GM12878 (cell line): ENCODE results near the gene DCAF8. TPM values are rescaled to one million over a fixed set of nuclear protein-coding genes. Genes with fewer than 3 reads are reported as not detected.

Experiments used
- ATAC-seq: fragments of 200-7000 bp; cut with Tn5 transposase; 3 replicates; pipeline ENCODE4 v1.9.1; 2020; ENCODE audit warnings: mild to moderate bottlenecking, moderate library complexity
- BruUV-seq: library from RNA; stranded (reverse); fragments of 400-500 nt; replicated peaks from 2 replicates; lab custom pipeline; 2021; lab: Mats Ljungman, UMichigan
- CTCF ChIA-PET: fragments of 300-600 bp; sonication (Branson Sonifier 250); formaldehyde crosslinking; extraction: SDS; loops from one replicate; lab custom pipeline; 2021; ENCODE audit warnings: inconsistent platforms; lab: Yijun Ruan, JAX
- POLR2A ChIA-PET: fragments of 350-600 bp; formaldehyde crosslinking; extraction: SDS; loops from one replicate; lab custom pipeline; 2021; ENCODE audit warnings: inconsistent platforms; lab: Charles Lee
- RAD21 ChIA-PET: fragments of 300-600 bp; sonication (Branson Sonifier 250); formaldehyde crosslinking; loops from one replicate; lab custom pipeline; 2023; ENCODE audit warnings: antibody characterized with exemption; ENCODE audit not compliant: unreplicated experiment; lab: Charles Lee
- SMC1A ChIA-PET: fragments of 300-600 bp; sonication (Branson Sonifier 250); formaldehyde crosslinking; loops from one replicate; lab custom pipeline; 2023; ENCODE audit not compliant: unreplicated experiment, uncharacterized antibody; lab: Charles Lee
- DNase-seq: peaks from one replicate; pipeline ENCODE4 v3.0.0-alpha.2; 2011; ENCODE audit warnings: low read depth, low spot score
- FAIRE-seq: peaks from 3 replicates; lab custom pipeline; 2011; peaks lifted over from hg19 to GRCh38; lab: Jason Lieb, UNC
- H2AFZ ChIP-seq: 2 replicates; pipeline ENCODE4 v1.6.0; 2011; ENCODE audit warnings: low read depth, low read length, control low read depth; ENCODE audit not compliant: control insufficient read depth
- H3K27ac ChIP-seq: 2 replicates; pipeline ENCODE4 v1.5.1; 2011; ENCODE audit warnings: control low read depth; ENCODE audit not compliant: control insufficient read depth, insufficient read depth
- H3K27me3 ChIP-seq, 2 experiments: replicated peaks in 1 of 2; 2 replicates each; pipeline versions ENCODE4 v1.6.0 to v1.6.1; 2011; ENCODE audit warnings: low read length in 1 of 2; ENCODE audit not compliant: control insufficient read depth in 2 of 2, insufficient read depth in 2 of 2
- H3K36me3 ChIP-seq, 2 experiments: 2 replicates each; pipeline ENCODE4 v1.5.1; 2011; ENCODE audit warnings: low read length in 1 of 2; ENCODE audit not compliant: control insufficient read depth in 2 of 2, insufficient read depth in 2 of 2
- H3K4me1 ChIP-seq: 2 replicates; pipeline ENCODE4 v1.6.1; 2011; ENCODE audit warnings: mild to moderate bottlenecking, low read length, moderate library complexity, mixed read lengths; ENCODE audit not compliant: control insufficient read depth, insufficient read depth
- H3K4me2 ChIP-seq: 2 replicates; pipeline ENCODE4 v1.6.0; 2011; ENCODE audit warnings: control low read depth; ENCODE audit not compliant: control insufficient read depth, insufficient read depth
- H3K4me3 ChIP-seq: fragments of 200-600 bp; sonication (generic); 2 replicates; pipeline ENCODE4 v1.5.1; 2016
- H3K79me2 ChIP-seq: 2 replicates; pipeline ENCODE4 v1.6.0; 2011; ENCODE audit warnings: low read length; ENCODE audit not compliant: control insufficient read depth, insufficient read depth
- H3K9ac ChIP-seq: 2 replicates; pipeline ENCODE4 v1.8.0; 2011; ENCODE audit warnings: low read length, control low read depth, mixed read lengths; ENCODE audit not compliant: control insufficient read depth, insufficient read depth
- H3K9me3 ChIP-seq: replicated peaks from 3 replicates; pipeline ENCODE4 v1.5.1; 2011; ENCODE audit warnings: mild to moderate bottlenecking, low read length; ENCODE audit not compliant: control insufficient read depth, insufficient read depth
- H4K20me1 ChIP-seq: 2 replicates; pipeline ENCODE4 v1.6.0; 2011; ENCODE audit not compliant: control insufficient read depth, insufficient read depth
- E2F8 ChIP-seq: fragments of 450-650 bp; IDR thresholded peaks from 2 replicates; pipeline ENCODE4 v1.6.1; 2018; ENCODE audit warnings: mild to moderate bottlenecking, low read depth, moderate library complexity; ENCODE audit not compliant: partially characterized antibody
- FOS ChIP-seq: IDR thresholded peaks from 3 replicates; pipeline ENCODE4 v1.6.1; 2011; ENCODE audit warnings: borderline replicate concordance; ENCODE audit not compliant: insufficient read length; ENCODE audit errors: extremely low read depth
- HDAC2 ChIP-seq: fragments of 200-600 bp; sonication (generic); IDR thresholded peaks from 2 replicates; pipeline ENCODE4 v1.6.1; 2017
- HDAC6 ChIP-seq: fragments of 200-600 bp; sonication (generic); IDR thresholded peaks from one replicate; pipeline ENCODE4 v1.8.0; 2017; ENCODE audit warnings: antibody characterized with exemption; ENCODE audit not compliant: unreplicated experiment
- NR2C2 ChIP-seq: IDR thresholded peaks from 2 replicates; pipeline ENCODE4 v1.6.1; 2011; ENCODE audit warnings: borderline replicate concordance, low read depth; ENCODE audit not compliant: control insufficient read depth, insufficient read length
- PAX8 ChIP-seq: fragments of 450-650 bp; IDR thresholded peaks from 2 replicates; pipeline ENCODE4 v1.6.1; 2017; ENCODE audit warnings: mild to moderate bottlenecking, moderate library complexity
- SMAD5 ChIP-seq: IDR thresholded peaks from 2 replicates; pipeline ENCODE4 v1.6.1; 2016; ENCODE audit warnings: antibody characterized with exemption, low read depth
- SUPT20H ChIP-seq: IDR thresholded peaks from 2 replicates; pipeline ENCODE4 v1.6.1; 2011; ENCODE audit warnings: low read depth, mild to moderate bottlenecking, low read length, moderate library complexity, borderline replicate concordance; ENCODE audit not compliant: control insufficient read depth
- WGBS: methylation state at CpG from one replicate; pipeline ENCODE4 v1.1.6; 2016; ENCODE audit warnings: low lambda C conversion rate; ENCODE audit not compliant: insufficient replicate concordance, insufficient coverage; ENCODE audit errors: missing lambda C conversion rate; 5-methylcytosine and 5-hydroxymethylcytosine counted together
- in situ Hi-C: fragments of 300-500 bp; cut with MboI; formaldehyde crosslinking; loops from 9 replicates; pipeline ENCODE4 v1.14.3; 2018; ENCODE audit warnings: mixed read lengths
- intact Hi-C: fragments of 100-400 bp; cut with micrococcal nuclease; formaldehyde crosslinking; loops from one replicate; pipeline ENCODE4 v1.14.2; 2022; ENCODE audit not compliant: unreplicated experiment
- polyA plus RNA-seq, 11 experiments: library from polyadenylated mRNA; depleted of rRNA in 4 of 11; unstranded in 6 of 11; stranded (reverse) in 5 of 11; fragments of >200 nt; fragmentation: Nextera tagmentation in 4 of 11; fragmentation: Illumina TruSeq in 1 of 11; extraction: Ambion mirVana in 4 of 11; extraction: Trizol in 1 of 11; gene quantifications; 1 replicate in 1 of 11; 2 replicates in 10 of 11; pipeline versions ENCODE4 v1.2.1 to v1.2.3, GENCODE V29; 2011 to 2016; ENCODE audit warnings: inconsistent platforms in 2 of 11, missing spikeins in 2 of 11, low read depth in 1 of 11
- total RNA-seq, 4 experiments: library from RNA; depleted of rRNA in 3 of 4; stranded (reverse); fragments of >200 nt in 3 of 4; fragmentation: Illumina TruSeq in 1 of 4; extraction: Trizol in 1 of 4; gene quantifications; 2 replicates each; pipeline versions ENCODE4 v1.2.1 to v1.2.3, GENCODE V29; 2013 to 2021

DCAF8 gene
- total and polyA plus RNA-seq, 10 of the 15 experiments (the other 5 are each of a cell fraction or from before 2014, with no cell fraction given): 10.4 to 152 (median 84.6) TPM

- H3K4me3 ChIP-seq: no peak overlapping the region
- intact Hi-C loops (no loop called here), in situ Hi-C loops (no loop called here)
- no peaks in the 10 kb centered on the region for H3K36me3 ChIP-seq
- peaks cover 41% of the 10 kb centered on the region for H3K79me2 ChIP-seq
- TF ChIP-seq SUPT20H (no peak), NR2C2 (no peak), E2F8 (no peak), FOS (no peak), PAX8 (no peak), HDAC6 (no peak), HDAC2 (no peak), SMAD5 (no peak)
- RAD21 ChIA-PET: interaction anchor here (0.5 to 5.0 kb wide), 6 partner anchors 15 to 157 kb away, joined by 3 to 30 read pairs (median 3); no protein-coding TSS in a partner anchor
- H3K9ac ChIP-seq: no peak overlapping the region
- H3K27ac ChIP-seq: no peak overlapping the region
- WGBS: 100% methylated on average over 6 of the region's 6 CpGs
- CTCF ChIA-PET: interaction anchor here (0.7 to 10.6 kb wide), 14 partner anchors 12 to 157 kb away, joined by 3 to 273 read pairs (median 4); partner anchors contain the start of gene CASQ1
- SMC1A ChIA-PET: interaction anchor here (1.3 to 9.5 kb wide), 8 partner anchors 14 to 172 kb away, joined by 3 to 98 read pairs (median 6); partner anchors contain the start of gene PEX19
- no peaks in the 10 kb centered on the region for H3K9me3 ChIP-seq
- POLR2A ChIA-PET: interaction anchor here (0.7 to 1.4 kb wide), 3 partner anchors 27 to 54 kb away, joined by 3 read pairs; partner anchors contain the start of gene PEX19
- ATAC-seq (no peak), DNase-seq (no peak), FAIRE-seq (no peak)
- H3K27me3 ChIP-seq: no peaks in the 10 kb centered on the region
- BruUV-seq: no TSS peak
- peak overlapping the region; percentile 27; the same call in 1 of the 2 replicates for H3K4me2 ChIP-seq
- no peak overlapping the region for H2AFZ ChIP-seq
- no peaks in the 10 kb centered on the region for H4K20me1 ChIP-seq
- H3K4me1 ChIP-seq: no peaks in the 10 kb centered on the region
Observed at GRCh38 chr1:160257411-160258015, 4.8 kb downstream of the DCAF8 start.
